Peyer's patch (tissue), 4 donors: Measurements from ENCODE around the gene PARVA. TPM values are rescaled to one million over a fixed set of nuclear protein-coding genes. Genes with fewer than 3 reads are reported as not detected.

ENCODE experiments used
- DNase-seq, 3 donors: peaks; one replicate each; pipeline ENCODE4 v3.0.0-alpha.2; 2017 to 2019
- H3K27ac ChIP-seq, 4 donors: fragments of 200-600 bp; sonication (generic); one replicate each; pipeline ENCODE4 v1.5.1; 2016 to 2019
- H3K27me3 ChIP-seq, 2 donors: fragments of 200-600 bp; sonication (generic); one replicate each; pipeline ENCODE4 v1.5.1; 2019
- H3K36me3 ChIP-seq, 3 donors: fragments of 200-600 bp; sonication (generic); one replicate each; pipeline ENCODE4 v1.5.1; 2016 to 2019
- H3K4me1 ChIP-seq, 4 donors: fragments of 200-600 bp; sonication (generic); one replicate each; pipeline ENCODE4 v1.5.1; 2016 to 2019
- H3K4me3 ChIP-seq, 4 donors: fragments of 200-600 bp; sonication (generic); 1 replicate in 3 of 4; 2 replicates in 1 of 4; pipeline ENCODE4 v1.5.1; 2016 to 2019; ENCODE audit warnings: mild to moderate bottlenecking in 1 of 4
- H3K9me3 ChIP-seq, 4 donors: fragments of 200-600 bp; sonication (generic); one replicate each; pipeline ENCODE4 v1.5.1; 2016 to 2019; ENCODE audit warnings: mild to moderate bottlenecking in 1 of 4
- POLR2A ChIP-seq, 2 donors: fragments of 450-650 bp; IDR thresholded peaks; one replicate each; pipeline ENCODE4 v1.5.1; 2017; ENCODE audit warnings: antibody characterized with exemption in 2 of 2, mild to moderate bottlenecking in 2 of 2, moderate library complexity in 2 of 2
- total RNA-seq, 4 donors: library from RNA; depleted of rRNA; stranded (reverse); fragments of >200 nt; gene quantifications; one replicate each; pipeline ENCODE4 v1.1.0, GENCODE V29; 2016
- TF ChIP-seq, protein P1 (sequence below), 6 experiments: fragments of 450-650 bp in 4 of 6; fragments of 200-600 bp in 2 of 6; sonication (generic) in 1 of 6; IDR thresholded peaks; one replicate each; pipeline ENCODE4 v1.5.1; 2017 to 2019; ENCODE audit warnings: antibody characterized with exemption in 6 of 6, mild to moderate bottlenecking in 3 of 6, moderate library complexity in 1 of 6

The PARVA gene
- total RNA-seq, 4 donors from 2014 or later: 13.7 to 35.5 (median 26.2) TPM

DNA sequence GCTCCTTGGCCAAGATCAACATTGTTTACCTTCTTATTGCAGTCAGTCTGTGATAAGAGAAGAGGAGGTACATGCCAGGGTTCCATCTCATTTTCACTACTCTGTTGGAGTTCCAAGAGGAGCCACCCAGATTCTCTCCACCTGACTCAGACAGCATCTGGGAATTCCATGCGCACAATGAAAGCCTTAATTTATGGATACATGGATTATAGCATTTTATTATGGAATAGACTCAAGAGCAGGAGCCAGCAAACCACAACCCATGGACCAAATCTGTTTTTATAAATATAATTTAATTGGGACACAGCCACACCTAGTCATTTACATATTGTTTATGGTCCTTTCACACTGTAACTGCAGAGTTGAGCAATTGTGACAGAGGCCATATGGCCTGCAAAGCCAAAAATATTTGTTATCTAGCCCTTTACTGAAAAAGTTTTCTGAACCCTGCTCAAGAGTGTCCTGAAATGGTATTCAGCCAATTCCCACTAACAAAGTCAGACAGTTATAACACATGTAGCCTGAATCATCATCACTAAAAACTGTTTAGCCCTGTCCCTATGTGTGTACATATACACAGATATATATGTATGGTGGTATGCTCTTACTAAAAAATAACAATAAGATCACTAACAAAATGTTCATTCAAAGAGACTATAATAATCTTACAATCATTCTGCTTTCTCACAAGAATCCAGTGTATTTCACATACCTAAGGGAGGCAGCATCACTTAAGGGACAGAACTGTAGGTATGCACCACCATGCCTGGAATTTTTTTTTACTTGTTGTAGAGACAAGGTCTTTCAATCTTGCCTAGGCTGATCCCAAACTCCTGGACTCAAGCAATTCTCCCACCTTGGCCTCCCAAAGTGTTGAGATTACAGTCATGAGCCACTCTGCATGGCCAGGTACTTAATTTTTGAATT lies 192.4 kb downstream of the PARVA start:
- Histone ChIP-seq H3K4me1 (no peaks in the 10 kb centered on the region), H3K36me3 (no peaks in the 10 kb centered on the region), H3K4me3 (no peak overlapping the region), H3K27ac (no peak overlapping the region), H3K9me3 (no peaks in the 10 kb centered on the region), H3K27me3 (no peaks in the 10 kb centered on the region)
- no peak for DNase-seq
- no peak for TF ChIP-seq POLR2A (IDR thresholded peaks at IDR 0.05)
- TF ChIP-seq, protein P1, sequence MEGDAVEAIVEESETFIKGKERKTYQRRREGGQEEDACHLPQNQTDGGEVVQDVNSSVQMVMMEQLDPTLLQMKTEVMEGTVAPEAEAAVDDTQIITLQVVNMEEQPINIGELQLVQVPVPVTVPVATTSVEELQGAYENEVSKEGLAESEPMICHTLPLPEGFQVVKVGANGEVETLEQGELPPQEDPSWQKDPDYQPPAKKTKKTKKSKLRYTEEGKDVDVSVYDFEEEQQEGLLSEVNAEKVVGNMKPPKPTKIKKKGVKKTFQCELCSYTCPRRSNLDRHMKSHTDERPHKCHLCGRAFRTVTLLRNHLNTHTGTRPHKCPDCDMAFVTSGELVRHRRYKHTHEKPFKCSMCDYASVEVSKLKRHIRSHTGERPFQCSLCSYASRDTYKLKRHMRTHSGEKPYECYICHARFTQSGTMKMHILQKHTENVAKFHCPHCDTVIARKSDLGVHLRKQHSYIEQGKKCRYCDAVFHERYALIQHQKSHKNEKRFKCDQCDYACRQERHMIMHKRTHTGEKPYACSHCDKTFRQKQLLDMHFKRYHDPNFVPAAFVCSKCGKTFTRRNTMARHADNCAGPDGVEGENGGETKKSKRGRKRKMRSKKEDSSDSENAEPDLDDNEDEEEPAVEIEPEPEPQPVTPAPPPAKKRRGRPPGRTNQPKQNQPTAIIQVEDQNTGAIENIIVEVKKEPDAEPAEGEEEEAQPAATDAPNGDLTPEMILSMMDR (IDR thresholded peaks at IDR 0.05): no peak

DNA sequence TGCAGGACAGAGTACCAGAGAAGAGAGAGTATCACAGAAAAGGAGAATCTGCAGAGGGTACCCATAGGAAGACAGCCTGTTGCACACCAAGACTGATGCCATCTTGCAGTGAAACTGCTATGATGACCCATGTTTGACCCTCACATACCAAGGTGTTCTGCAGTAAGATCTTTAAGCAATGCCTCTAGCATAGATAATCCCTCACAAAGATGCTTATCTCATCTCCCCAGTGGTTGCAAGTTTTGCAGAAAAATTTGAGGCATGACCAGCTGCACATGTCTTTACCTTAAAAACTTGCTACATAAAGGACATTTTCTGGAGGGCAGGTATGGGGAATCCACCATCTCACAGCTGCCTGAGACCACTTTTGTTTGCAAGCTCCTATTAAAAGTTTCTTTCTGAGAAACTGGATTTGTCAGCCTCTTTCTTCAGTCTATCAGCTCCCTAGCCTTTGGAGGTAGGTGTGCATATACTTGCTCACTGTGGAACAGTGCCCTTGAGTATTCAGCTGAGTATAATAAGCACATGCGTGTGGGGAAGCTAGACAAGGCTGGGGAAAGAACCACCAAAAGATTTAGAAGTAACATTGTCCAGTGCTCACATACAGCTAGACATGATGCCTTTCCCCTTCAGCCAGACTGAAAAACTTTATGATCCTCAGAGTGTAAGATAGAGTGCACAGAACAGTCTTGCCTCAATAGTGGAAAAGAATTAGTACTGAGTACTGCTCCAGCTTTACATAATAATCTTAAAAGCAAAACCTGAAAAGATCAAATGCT lies 196.5 kb downstream of the PARVA start:
- no peaks in the 10 kb centered on the region for H3K27me3 ChIP-seq
- no peak for DNase-seq
- no peak for TF ChIP-seq POLR2A (IDR thresholded peaks at IDR 0.05)
- TF ChIP-seq, protein P1 (IDR thresholded peaks at IDR 0.05): no peak
- no peaks in the 10 kb centered on the region for H3K36me3 ChIP-seq
- no peaks in the 10 kb centered on the region for H3K4me1 ChIP-seq
- H3K27ac ChIP-seq: no peak overlapping the region
- no peaks in the 10 kb centered on the region for H3K9me3 ChIP-seq
- H3K4me3 ChIP-seq: no peak overlapping the region

DNA sequence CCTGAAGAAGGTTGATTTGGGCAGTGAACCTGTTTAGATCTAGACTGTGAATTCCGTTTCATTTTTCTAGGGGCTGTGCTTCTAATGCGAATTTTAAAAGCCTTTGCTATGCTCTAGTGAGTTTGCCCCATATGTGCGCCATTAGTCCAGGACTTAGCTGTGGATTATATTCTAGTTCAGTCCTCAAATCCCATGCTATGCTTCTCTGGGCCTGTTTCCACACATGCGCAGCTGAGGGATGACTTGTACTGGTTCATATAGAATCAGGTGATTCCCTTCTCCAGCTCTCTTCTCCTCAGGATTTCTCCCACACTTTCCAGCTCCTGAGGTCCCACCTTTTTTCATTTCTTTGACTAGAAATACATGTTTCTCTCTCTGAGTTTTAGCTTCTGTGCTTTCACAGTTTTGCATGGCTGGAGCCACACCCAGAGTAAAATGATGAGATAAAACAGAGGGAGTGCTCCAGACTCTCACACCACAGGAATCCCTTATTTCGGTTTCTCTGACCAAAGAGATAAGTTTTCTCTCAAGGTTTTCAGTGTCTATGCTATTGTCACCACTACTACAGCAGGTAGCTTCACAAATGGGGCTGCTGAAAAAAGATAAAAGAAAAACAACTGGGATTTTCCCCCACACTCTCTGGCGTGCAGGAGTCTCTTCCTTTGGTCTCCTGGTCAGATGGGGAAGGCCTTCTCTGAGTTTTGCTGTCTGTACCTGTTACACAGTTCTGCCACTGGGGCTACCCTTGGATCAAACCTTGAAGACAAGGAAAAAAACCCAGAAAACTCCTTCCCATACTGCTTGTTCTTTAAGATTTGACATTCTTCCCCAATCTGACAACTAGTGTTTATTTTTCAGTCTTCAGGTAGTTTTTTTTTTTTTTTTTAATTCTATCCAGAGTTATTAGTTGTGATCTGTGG lies 200.6 kb downstream of the PARVA start:
- TF ChIP-seq, protein P1 (IDR thresholded peaks at IDR 0.05): no peak
- no peak for TF ChIP-seq POLR2A (IDR thresholded peaks at IDR 0.05)
- Histone ChIP-seq H3K27ac (no peak overlapping the region), H3K36me3 (no peaks in the 10 kb centered on the region), H3K4me3 (no peak overlapping the region), H3K27me3 (no peaks in the 10 kb centered on the region), H3K9me3 (no peaks in the 10 kb centered on the region), H3K4me1 (no peaks in the 10 kb centered on the region)
- no peak for DNase-seq

DNA sequence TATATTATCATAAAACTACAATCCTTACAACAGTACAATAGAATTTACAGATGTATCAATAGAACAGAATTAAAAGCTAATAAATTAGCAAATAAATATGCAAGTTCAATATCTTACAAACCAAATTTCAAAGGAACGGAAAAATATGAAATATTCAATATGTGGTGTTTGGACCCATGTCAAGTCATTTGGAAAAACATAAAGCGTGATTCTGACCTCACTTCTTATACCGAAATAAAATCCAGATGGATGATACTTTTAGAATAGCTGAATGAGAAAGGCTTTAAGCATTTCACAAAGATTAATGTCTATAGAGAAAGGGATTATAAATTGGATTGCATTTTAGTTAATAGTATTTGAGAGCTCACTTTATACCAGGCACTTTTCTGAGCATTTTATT lies 204.0 kb downstream of the PARVA start:
- no peaks in the 10 kb centered on the region for H3K9me3 ChIP-seq
- no peak overlapping the region for H3K4me3 ChIP-seq
- no peak for DNase-seq
- H3K27me3 ChIP-seq: no peaks in the 10 kb centered on the region
- no peak for TF ChIP-seq POLR2A (IDR thresholded peaks at IDR 0.05)
- no peaks in the 10 kb centered on the region for H3K36me3 ChIP-seq
- H3K4me1 ChIP-seq: no peaks in the 10 kb centered on the region
- H3K27ac ChIP-seq: no peak overlapping the region

DNA sequence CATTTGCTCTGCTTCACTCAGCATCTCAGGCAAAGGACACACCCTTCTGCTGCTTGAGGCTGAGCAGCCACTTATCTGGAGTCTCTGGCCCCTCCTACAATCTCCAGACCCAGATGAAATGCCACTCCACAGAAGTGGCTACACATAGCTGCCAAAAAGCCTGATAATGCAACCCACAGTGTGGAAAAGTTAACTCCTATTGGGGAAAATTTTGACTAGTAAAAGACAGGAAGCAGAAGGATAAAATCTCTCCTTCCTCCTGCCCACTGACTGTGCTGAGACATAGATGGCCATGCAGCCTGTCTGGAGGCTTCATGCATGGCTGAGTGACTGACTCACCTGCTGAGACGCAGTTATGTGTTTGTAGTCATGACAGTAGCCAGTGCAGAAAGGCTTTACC lies 204.6 kb downstream of the PARVA start:
- TF ChIP-seq, protein P1 (IDR thresholded peaks at IDR 0.05): no peak
- no peak for TF ChIP-seq POLR2A (IDR thresholded peaks at IDR 0.05)
- Histone ChIP-seq H3K4me3 (no peak overlapping the region), H3K4me1 (no peaks in the 10 kb centered on the region), H3K27me3 (no peaks in the 10 kb centered on the region), H3K27ac (no peak overlapping the region), H3K36me3 (no peaks in the 10 kb centered on the region), H3K9me3 (no peaks in the 10 kb centered on the region)
- no peak for DNase-seq
